Tibial nerve (tissue), 3 donors: Measurements from ENCODE around the gene DRAM1.

Experiments used
- POLR2A ChIP-seq, 2 donors: fragments of 450-650 bp; IDR thresholded peaks; one replicate each; pipeline ENCODE4 v1.6.1; 2017; ENCODE audit warnings: antibody characterized with exemption in 2 of 2, mild to moderate bottlenecking in 2 of 2, moderate library complexity in 2 of 2
- TF ChIP-seq, protein P1 (sequence below), 5 experiments: fragments of 200-600 bp in 3 of 5; fragments of 450-650 bp in 2 of 5; sonication (generic) in 3 of 5; IDR thresholded peaks; one replicate each; pipeline ENCODE4 v1.5.1; 2016 to 2019; ENCODE audit warnings: antibody characterized with exemption in 5 of 5, mild to moderate bottlenecking in 3 of 5, moderate library complexity in 2 of 5

GRCh38 chr12:101906226-101906625, 28.8 kb downstream of the DRAM1 start:
- TF ChIP-seq, protein P1, sequence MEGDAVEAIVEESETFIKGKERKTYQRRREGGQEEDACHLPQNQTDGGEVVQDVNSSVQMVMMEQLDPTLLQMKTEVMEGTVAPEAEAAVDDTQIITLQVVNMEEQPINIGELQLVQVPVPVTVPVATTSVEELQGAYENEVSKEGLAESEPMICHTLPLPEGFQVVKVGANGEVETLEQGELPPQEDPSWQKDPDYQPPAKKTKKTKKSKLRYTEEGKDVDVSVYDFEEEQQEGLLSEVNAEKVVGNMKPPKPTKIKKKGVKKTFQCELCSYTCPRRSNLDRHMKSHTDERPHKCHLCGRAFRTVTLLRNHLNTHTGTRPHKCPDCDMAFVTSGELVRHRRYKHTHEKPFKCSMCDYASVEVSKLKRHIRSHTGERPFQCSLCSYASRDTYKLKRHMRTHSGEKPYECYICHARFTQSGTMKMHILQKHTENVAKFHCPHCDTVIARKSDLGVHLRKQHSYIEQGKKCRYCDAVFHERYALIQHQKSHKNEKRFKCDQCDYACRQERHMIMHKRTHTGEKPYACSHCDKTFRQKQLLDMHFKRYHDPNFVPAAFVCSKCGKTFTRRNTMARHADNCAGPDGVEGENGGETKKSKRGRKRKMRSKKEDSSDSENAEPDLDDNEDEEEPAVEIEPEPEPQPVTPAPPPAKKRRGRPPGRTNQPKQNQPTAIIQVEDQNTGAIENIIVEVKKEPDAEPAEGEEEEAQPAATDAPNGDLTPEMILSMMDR (IDR thresholded peaks at IDR 0.05), result no peak
- TF ChIP-seq POLR2A (IDR thresholded peaks at IDR 0.05), result no peak
